CD4-positive, alpha-beta T cell treated with Interleukin-17A for 4 hours (primary cell): ENCODE results near the gene INPP4B.
"Not testable (repeated sequence)": the region's sequence is repeated elsewhere in the genome, so short reads cannot be mapped to it uniquely, and the experiment has no call there.

ENCODE experiments used
- DNase-seq: peaks from one replicate; pipeline ENCODE4 v3.0.0-alpha.2; 2020; ENCODE audit warnings: mixed read lengths

The INPP4B gene

DNA sequence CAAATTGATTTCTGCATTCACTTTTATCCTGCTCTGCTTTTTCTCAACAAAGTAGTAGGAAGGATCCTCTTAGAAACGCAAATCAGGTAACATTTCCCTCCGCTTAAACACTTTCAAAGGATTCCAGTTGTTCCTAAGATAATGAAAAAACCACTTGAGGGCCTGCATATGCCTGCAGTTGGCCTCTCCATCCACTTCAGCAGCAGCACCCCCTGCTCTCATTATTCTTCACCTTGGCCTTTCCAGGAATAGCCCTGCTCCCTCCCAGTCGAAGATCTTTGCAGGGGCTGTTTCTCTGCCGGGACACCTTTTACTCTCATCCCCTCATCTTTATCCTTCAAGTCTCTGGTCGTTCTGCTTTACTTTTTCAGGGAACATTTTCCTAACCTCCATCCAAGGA lies 314.0 kb downstream of the INPP4B start:
- DNase-seq, result no peak

- DNase-seq, result no peak
These were observed 315.4 kb downstream of the INPP4B start for GRCh38 chr4:142530728-142531127.

DNA sequence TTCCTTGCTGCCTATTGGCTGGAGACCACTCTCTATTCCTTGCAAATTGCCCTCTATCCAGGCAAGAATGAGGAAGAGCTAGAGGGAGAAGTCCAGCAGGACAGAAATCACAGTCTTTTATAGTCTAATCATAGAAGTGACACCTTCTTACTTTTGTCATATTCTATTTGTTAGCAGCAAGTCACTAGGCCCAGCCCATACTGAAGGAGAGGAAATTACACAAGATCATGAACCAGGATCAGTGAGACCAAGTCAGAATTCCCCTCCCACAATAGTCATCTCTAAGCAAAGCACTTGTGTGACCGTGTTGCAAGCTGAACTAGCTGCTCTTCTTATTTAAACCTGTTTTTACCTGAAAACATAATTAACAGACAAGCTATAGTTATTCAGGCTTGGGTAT lies 317.7 kb downstream of the INPP4B start:
- DNase-seq, result no peak

GRCh38 chr4:142523111-142523510 lies 323.0 kb downstream of the INPP4B start:
- DNase-seq, result no peak

DNA sequence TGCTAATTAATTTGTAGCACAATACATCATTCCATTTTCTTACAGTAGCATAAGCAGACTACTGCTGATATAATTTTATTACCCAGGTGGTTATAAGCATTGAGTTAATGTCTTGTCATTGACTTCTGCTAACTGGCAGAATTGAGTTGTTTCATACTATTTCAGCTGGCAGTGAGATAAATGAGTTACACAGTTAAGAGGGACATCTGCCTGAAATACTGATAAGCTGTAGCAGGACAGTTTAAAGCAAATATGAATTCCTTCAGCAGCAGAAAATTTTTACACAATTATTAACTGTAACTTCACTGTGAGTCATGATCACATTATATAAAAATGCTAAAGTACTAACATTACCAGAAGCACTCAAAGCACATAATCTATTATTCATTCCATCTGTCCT lies 326.8 kb downstream of the INPP4B start:
- DNase-seq, result no peak

- DNase-seq, result no peak
These were observed 329.2 kb downstream of the INPP4B start for GRCh38 chr4:142516686-142517526.

DNA sequence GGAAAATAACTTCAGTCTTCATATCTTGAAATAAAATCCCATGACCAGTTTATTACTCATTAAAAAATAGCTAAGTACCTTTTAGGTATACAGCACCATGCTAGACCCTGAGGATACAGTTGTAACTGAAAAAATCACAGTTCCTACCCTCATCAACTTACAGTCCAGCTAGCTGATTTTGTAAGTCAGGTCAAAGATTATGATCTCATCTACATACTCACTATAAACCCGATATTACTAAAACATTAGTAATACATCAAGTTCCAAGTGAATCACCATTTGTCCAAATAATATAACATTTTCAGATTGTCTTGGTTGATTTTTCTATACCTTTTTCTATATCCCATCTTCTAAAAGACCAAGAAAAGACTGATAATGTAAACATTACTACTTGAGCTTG lies 333.9 kb downstream of the INPP4B start:
- DNase-seq, result no peak

DNA sequence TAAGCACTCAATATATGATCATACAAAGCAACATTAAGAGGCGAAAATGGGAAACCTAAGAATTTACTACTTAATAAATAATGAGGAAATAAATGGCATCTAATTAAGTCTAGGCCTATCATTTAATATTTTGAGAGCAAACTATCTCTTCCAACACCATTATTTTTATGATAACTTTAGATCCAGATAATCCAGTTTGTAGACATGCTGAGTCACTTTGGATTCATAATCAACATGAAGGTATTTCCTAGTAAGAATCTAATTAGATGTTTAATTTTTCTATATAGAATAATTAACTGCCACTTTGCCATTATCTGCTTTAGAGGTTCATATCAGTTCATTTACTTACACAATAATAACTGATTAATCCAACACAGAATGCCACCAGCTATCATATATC lies 336.2 kb downstream of the INPP4B start:
- no peak for DNase-seq

- DNase-seq, result not testable (repeated sequence)
These were observed 336.7 kb downstream of the INPP4B start for GRCh38 chr4:142509381-142509780.

DNA sequence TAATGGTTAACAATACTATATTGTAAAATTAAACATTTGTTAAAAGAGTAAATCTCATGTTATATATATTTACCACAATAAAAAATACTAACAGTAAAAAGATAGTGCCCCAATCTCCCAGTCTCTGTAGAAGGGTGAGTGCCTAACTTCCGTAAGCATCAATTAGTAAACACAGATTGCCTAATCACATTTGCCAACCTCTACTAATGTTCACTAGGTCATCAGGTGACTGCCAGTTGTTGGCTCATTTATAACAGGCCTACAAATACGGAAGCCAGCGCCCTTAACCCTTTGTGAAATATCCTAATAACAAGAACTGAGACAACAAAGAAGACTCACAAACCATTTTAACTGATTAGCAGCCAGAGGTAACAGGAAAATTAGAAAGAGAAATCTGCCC lies 345.1 kb downstream of the INPP4B start:
- DNase-seq, result no peak

- no peak for DNase-seq
These were observed 348.5 kb downstream of the INPP4B start for GRCh38 chr4:142497606-142498005.

DNA sequence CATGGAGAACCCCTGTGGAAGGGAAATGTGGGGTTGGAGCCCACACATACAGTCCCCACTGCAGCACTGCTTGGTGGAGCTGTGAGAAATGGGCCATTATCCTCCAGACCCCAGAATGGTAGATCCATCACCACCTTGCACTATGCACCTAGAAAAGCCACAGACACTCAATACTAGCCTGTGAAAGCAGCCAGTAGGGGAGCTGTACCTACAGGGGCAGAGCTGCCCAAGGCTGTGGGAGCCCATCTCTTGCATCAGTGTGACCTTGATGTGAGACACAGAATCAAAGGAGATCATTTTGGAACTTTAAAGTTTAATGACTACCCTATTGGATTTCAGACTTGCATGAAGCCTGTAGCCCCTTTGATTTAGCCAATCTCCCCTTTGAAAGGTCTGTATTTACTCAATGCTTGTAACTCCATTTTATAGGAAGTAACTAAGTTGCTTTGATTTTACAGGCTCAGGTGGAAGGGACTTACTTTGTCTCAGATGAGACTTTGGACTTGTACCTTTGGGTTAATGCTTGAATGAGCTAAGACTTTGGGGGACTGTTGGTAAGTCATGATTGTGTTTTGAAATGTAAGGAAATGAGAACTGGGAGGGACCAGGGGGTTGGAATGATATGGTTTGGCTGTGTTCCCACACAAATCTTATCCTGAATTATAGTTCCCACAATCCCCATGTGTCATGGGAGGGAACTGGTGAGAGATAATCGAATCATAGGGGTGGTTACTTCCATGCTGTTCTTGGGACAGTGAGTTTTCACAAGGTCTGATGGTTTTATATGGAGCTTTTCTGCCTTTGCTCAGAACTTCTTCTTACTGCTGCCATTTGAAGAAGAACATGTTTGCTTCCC lies 352.6 kb downstream of the INPP4B start:
- no peak for DNase-seq

DNA sequence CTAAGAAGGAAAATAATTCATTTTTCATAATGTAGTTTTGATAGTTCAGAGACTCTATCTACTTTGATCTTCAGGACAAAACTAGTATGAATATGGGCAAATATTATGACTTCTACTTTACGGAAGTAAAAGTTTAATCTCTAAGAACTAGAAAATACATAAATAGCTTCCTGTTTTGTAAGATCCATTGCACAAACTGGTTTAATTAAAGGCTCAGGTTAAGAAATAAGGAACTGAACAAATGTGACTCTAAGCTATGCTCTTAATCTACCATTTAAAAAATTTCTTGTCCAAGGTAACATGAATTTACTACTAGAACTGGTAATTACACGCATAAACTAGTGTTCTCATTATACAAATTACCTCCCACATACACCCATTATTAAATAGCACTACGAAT lies 360.6 kb downstream of the INPP4B start:
- no peak for DNase-seq

GRCh38 chr4:142480244-142480643 lies 365.9 kb downstream of the INPP4B start:
- DNase-seq, result no peak

DNA sequence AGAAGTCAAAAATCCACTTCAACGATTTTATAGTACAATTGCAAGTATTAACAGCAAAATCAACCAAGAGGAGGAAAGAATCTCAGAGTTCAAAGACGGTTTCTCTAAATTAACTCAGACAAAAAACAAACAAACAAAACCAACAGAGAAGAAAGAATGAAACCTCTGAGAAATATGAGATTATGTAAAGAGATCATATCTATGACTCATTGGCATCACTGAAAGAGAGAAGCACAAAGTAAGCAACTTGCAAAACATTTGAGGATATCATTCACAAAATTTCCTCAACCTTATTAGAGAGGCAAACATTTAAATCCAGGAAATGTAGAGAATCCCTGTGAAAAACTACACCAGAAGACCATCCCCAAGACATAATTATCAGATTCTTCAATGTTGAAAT lies 370.4 kb downstream of the INPP4B start:
- DNase-seq, result no peak

- DNase-seq, result peak; percentile 6
These were observed 371.6 kb downstream of the INPP4B start for GRCh38 chr4:142474398-142475087.

DNA sequence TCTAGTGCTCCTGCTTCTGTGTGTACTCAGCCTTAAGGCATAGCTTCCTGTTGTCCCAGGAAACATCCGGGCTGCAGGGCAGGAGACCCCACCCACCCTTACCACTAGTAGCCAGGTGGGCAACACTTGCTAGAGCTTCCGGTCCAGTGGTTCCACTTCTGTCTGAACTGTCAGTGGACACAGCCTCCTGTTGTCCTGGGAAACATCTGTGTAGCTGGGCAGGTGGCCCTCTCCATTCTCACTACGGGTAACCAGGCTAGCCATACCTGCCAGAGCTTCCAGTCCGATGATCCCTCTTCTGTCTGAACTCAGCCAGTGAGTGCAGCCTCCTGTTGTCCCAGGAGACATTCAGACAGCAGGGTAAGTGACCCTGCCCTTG lies 372.2 kb downstream of the INPP4B start:
- no peak for DNase-seq

- no peak for DNase-seq
These were observed 372.7 kb downstream of the INPP4B start for GRCh38 chr4:142473218-142473959.

GRCh38 chr4:142467088-142467487 lies 379.0 kb downstream of the INPP4B start:
- DNase-seq, result no peak

GRCh38 chr4:142465526-142465925 lies 380.6 kb downstream of the INPP4B start:
- DNase-seq, result no peak

DNA sequence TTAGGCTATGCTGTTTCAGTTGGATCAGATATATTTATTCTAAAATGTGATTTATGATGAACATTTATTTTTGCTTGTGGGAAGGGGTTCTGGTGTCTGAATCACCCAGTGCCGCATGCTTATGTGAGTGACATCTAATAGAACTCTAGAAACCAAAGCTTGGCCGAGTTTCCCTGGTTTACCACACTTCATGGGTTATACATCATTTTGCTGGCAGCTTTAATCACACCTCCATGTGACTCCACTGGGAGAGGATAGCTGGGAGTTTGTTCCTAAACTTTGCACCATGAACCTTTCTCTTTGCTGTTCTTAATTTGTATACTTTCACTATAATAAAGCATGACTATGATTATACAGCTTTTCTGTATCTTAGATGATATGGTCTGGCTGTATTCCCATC lies 382.9 kb downstream of the INPP4B start:
- DNase-seq, result no peak

- DNase-seq, result no peak
These were observed 393.8 kb downstream of the INPP4B start for GRCh38 chr4:142452161-142452855.
